Measurements from ENCODE around the gene ABCG1.

ABCG1 gene

DNA sequence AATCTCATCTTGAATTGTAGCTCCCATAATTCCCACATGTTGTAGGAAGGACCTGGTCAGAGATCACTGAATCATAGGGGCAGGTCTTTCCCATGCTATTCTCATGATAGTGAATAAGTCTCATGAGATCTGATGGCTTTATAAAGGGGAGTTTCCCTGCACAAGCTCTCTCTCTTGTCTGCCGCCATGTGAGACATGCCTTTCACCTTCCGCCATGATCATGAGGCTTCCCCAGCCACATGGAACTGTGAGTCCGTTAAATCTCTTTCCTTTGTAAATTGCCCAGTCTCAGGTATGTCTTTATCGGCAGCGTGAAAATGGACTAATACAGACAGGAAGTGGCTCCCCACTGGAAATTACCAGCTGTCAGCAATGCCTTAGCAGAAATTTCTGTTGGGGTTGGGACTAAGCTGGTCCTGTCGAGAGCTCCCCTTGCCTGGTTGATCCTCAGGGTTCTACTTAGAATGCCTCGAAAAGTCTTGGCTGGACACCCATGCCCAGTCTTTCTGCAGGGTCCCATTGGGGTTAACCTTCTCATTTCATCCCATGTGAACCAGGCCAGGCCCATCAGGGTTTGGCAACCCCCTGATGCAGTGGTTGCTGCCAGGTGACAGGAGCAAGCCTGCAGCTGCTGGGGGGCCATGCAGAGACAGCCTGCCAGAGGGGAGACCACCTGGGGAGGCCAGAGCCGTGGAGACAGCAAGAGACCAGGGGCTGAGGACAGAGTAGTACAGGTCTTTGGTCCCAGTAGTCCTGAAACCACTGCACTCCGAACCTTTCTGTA, 2.8 kb upstream of the ABCG1 start:
- DNase-seq: no peak

DNA sequence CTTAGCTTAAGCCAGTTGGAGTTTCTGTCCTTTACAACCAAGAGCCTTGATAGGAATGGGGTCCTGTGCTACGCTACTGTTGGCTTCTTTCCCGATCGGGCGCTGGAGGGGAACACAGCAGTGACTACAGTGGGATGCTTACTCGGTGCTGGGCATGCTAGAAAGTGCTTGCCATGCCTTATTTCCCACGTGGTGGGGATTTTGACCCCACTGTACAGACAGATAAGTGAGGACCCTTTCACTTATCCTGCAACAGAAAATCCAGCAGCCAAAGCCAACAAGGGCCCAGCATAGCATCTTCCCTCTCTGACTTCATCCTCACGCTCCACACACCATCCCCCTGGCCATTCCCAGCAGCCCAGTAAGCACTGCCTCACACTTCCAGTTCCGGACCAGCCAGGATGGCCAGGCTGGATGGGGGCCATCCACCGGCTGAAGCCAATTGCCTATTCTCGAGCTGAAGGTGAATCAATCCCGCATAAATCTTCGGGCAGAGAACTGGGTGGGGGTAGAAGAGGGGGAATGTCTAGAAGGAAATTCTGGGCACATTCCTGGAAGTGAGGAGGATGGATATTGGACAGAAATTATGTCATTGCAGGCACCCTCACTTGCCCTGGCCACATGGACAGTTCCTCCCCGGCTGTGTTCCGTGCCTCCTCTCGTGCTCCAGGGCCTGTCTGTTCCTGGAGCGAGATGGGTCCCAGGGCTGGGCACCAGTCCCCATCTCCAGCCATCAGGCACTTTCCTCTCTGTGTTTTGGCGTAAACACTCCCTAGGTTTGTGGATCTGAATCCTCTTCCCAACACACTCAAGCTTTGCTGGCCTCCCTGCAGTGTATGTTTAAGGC, 2.0 kb upstream of the ABCG1 start:
- no peak for DNase-seq

GRCh38 chr21:42219606-42220137, 732 bp downstream of the ABCG1 start:
- DNase-seq: no peak

GRCh38 chr21:42220138-42220701, 1.3 kb downstream of the ABCG1 start:
- peak; percentile 69 for DNase-seq

DNA sequence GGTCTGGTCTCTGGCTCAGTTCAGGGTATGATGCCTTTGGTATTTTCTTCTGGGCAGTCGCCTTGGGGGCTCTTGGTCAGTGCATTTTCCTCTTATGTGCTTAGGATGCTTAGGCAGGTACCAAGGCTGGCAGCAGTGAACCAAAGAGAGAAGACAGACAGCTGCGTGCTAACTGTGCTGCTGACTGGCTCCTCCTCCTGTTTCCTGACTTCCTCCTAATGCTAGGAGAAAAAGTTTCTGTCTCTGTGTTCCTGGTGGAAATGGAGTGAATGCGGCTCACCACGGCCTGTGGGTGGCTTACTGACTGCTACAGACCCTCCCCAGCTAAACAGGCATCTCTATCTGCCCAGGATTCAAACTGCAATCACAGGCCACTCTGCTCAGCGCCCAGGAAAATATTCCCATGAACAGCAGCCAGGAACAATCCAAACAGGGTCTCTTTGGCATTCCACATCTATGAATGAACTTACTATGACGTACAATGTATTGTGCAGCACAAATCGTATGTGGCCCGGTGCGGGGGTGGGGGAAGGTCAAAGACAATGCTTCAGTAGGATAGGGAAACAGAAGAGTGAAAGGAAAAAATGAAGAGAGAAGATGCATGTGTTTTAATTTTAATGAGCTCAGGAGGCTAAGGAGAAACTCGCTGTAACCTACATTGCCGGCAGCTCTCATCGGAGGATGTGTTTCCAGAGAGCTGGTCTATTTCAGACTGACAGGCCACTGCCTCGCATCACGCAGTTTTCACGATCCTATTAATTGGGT, 2.8 kb downstream of the ABCG1 start:
- no peak for DNase-seq

- no peak for DNase-seq
Measured at GRCh38 chr21:42222386-42222785, 3.4 kb downstream of the ABCG1 start.

DNA sequence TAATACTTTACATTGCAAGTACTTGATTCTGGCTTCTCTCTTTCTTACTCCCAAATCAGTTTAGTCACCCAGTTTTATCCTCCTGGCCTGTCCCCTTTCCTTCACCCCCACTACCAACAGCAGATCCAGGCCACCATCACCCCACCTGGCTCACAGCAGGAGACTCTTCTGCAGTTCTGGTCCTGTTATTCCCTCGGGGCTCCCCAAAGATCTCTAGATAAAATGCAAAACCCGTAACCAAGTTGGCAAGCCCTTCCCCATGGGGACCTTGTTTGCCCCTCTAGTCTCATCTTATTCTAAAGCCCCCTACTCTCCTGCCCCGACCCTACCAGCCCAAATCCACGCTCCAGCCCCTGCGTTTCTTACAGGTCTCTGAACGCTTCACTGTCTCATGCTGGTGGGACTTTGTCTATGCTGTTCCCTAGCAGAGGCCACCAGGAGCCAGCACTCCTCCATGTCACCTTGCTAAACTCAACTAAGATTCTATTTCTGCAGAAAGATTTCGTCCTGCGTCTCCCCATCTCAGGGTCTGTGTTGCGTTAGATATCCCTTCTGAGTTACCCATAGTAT, 4.0 kb downstream of the ABCG1 start:
- DNase-seq: no peak

DNA sequence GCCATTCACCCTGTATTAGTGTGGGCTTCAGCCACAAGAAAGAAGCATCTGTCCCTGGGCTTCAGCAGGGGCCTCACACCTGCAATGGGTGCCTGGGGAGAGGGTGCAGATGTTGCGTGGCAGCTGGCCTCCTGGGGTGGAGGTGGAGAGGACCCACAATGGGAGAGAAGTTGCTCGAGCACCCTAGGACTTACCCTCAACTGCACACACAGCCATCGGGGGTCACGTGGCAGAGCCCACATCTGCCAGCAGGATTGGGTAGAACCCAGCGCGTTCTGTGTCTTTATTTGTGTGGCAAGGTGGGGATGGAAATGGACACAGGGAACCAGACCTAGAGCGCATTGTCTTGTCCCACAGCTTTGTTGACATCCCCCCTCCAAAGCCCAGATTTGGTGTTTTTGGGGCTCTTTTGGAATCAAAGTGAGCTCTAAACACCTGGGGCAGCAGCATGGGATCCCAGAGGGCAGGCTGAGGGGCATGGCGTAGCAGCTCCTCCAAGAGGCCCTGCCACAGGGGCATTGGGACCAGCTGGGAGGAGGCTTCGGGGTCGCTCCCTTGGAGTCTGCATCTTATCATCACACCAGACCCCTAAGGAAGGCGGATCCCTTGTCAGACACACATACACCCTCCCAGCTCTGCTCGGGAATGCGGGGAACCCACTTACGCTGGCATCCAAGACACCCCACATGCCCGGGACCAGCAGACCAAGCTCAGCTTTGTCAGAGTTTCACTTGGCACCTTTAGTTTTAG, 5.1 kb downstream of the ABCG1 start:
- DNase-seq: no peak

GRCh38 chr21:42225042-42225441, 6.1 kb downstream of the ABCG1 start:
- no peak for DNase-seq

DNA sequence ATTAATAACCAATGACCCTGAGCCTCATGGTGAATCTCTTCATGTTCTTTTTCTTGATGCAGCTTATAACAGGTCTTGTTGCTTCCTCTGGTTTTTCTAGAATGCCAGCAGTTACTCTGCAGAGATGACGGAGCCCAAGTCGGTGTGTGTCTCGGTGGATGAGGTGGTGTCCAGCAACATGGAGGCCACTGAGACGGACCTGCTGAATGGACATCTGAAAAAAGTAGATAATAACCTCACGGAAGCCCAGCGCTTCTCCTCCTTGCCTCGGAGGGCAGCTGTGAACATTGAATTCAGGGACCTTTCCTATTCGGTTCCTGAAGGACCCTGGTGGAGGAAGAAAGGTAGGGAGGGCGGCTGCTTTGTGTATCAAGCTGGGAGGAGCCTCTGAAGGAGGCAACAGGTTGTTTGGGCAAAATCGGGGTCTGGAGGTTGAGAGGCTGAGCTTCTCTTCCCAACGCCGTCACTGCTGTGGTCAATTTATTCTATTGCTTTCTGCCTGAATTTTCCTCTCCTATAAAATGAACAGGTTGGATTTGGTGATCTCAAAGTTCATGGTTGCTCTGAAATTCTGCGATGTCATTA, 6.7 kb downstream of the ABCG1 start:
- DNase-seq: no peak

DNA sequence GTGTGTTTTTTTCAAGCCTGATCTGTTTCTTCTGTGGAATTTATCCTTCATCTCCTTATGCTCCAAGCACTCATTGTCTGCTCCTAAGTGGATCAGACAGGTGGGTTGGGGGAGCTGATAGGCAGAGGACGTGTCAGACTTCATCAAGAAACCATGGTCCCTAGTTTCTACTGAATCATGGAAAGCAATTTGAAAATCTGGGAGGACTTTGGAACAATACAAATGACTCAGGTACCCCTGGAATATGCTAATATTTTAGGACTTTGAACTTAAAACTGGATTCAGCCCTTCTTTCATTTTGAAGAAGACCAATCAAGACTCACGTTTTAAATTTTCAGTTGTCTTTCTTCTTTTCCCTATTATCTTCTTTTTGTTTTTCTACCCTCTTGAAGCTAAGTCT, 7.7 kb downstream of the ABCG1 start:
- no peak for DNase-seq

DNA sequence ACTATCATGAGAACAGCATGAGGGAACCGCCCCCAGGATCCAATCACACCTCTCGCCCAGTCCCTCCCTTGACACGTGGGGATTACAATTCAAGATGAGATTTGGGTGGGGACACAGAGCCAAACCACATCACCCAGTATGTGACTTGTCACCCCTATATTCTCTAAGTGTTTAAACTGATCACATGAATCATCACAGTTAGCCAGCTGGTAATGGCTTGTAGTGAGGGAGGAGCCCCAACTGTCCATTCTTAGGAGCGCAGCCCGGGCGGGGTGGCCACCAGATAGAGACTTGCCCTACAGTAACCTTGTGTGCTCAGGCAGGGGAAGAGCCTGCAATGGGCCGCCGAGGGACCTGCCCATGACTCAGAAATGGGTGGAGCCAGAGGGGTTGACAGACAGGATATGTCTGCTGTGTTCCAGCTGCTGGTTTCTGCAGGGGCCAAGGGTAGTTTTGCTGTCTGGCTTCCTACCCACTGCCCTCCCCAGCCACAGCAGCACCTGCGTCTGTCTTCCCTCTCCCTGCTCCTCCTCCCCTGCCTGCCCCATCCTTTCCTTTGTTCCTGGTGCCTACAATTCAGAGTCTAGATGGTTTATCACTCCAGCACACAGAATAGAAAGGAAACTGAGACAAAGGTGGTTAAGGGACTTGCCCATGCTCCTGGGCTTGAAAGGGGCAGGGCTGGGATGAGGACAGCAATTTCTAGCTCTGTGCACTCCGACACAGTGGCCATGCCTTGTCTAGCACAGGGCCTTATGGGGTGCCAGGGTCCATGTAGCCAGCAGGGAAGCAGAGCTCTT, 9.2 kb downstream of the ABCG1 start:
- peak; percentile 51 for DNase-seq

DNA sequence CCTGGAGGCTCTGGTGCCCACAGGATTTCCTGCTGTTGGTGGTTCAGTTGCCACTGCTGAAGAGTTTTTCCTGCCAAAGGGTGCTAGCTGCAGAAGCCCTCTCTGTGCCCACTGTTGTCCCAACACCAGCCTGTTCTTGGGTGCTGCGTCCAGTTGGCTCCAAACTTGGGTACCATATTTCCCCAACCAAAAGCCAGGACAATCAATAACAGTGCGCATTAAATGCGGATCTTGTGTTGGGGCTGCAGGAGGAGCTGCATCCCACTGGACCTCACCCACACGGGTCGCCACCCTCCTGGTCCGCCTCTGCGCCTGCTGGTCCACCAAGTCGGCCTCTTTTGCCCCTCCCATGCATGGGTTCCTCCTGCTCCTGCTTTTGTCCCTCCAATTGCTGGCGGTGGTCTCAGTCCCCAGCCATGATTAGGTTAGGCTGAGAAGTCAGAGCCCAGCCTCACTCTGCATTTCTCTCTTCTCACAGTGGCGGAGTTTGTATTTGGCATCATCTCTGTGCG, 9.8 kb downstream of the ABCG1 start:
- DNase-seq: no peak

DNA sequence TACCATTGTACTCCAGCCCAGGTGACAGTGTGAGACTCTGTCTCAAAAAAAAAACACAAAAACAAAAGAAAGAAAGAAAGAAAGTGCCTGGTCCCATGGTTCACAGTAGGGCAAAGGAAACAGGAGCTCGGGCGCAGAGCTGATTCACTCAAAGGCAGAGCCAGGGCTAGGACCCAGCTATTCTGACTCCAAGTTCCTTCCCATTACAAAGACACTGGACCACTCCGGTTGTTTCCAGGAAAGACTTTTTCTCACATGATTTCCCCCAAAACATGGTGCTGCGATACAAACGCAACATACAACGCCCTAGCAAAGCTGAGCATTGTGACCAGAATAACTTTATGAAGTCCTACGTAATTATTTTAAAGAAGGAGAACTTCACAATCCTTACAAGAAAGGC, 10.7 kb downstream of the ABCG1 start:
- no peak for DNase-seq

DNA sequence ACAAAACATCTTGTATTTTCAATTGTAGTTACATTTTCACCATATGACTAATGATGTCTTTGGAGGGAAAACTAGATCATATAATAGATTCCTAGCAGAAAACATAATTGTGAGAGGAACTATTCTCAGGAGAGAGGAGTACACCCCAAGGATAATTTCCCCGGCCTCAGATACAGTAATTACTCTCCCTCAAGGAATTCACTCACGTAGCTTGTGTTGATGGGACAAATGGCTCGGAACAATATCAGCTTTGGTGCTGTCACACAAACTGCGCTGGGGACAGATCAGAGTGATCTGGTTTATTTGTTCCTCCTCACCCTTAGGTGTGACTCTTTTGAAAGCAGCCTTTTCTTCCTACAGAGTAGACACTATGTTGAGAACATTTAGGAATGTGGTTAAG, 11.2 kb downstream of the ABCG1 start:
- DNase-seq: no peak

DNA sequence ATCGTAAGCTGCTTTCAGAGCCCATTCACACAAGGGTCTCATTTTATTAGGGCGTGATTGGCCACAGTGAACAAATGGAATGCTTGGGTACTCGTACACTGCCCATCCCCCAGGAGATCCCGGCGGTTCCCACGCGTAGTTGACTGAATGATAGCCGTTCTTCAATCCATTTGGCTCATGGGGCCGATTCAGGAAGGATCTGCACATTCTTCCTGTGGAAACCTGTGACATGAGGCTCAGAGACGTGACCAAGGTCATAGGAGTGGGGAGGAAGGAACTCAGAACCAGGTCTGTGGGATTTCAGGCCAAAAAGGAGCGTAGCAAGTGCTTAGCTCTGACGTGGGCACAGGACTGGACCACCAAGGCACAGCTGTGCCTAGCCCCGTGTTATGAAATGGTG, 11.7 kb downstream of the ABCG1 start:
- DNase-seq: no peak

GRCh38 chr21:42231756-42232155, 12.8 kb downstream of the ABCG1 start:
- no peak for DNase-seq

- DNase-seq: no peak
Measured at GRCh38 chr21:42232176-42232825, 13.4 kb downstream of the ABCG1 start.

GRCh38 chr21:42233067-42233961, 14.4 kb downstream of the ABCG1 start:
- no peak for DNase-seq
